Measurements from ENCODE around the gene TBX2.

DNA sequence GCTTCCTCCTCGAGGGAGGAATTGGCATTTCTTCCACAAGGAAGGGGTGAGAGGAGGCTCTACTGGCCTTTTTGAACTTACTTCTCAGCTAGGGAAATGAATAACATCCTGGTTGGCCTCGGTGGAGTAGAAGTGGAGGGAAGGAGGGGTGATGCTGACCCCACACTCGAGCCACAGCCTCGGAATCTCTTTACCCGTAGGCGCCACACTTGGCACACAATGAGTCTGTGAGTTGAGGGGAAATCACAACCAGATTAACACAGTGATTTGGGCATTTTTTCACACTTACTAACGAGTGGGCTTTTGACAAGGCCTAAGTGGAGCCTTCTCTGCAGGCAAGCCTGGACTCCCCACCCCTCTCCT, 47.3 kb upstream of the TBX2 start:
- no peak for TF ChIP-seq EGR1 (IDR thresholded peaks at IDR 0.05; ENCODE audit: borderline replicate concordance in 1 of 2, low read depth in 2 of 2, low read length in 2 of 2)
- no peak for TF ChIP-seq RELA (IDR thresholded peaks at IDR 0.05; ENCODE audit: borderline replicate concordance, partially characterized antibody)
- TF ChIP-seq TAF1 (IDR thresholded peaks at IDR 0.05; ENCODE audit: borderline replicate concordance, low read depth, low read length) = no peak
- TF ChIP-seq EZH2 (IDR thresholded peaks at IDR 0.05; ENCODE audit: borderline replicate concordance, control insufficient read depth, low read depth, low read length) = no peak
- TF ChIP-seq KDM1A (IDR thresholded peaks at IDR 0.05; ENCODE audit: borderline replicate concordance) = no peak
- TF ChIP-seq TARDBP (IDR thresholded peaks at IDR 0.05; ENCODE audit: borderline replicate concordance) = no peak
- TF ChIP-seq CREB1 (IDR thresholded peaks at IDR 0.05; ENCODE audit: low read depth) = no peak
- TF ChIP-seq, protein P1, sequence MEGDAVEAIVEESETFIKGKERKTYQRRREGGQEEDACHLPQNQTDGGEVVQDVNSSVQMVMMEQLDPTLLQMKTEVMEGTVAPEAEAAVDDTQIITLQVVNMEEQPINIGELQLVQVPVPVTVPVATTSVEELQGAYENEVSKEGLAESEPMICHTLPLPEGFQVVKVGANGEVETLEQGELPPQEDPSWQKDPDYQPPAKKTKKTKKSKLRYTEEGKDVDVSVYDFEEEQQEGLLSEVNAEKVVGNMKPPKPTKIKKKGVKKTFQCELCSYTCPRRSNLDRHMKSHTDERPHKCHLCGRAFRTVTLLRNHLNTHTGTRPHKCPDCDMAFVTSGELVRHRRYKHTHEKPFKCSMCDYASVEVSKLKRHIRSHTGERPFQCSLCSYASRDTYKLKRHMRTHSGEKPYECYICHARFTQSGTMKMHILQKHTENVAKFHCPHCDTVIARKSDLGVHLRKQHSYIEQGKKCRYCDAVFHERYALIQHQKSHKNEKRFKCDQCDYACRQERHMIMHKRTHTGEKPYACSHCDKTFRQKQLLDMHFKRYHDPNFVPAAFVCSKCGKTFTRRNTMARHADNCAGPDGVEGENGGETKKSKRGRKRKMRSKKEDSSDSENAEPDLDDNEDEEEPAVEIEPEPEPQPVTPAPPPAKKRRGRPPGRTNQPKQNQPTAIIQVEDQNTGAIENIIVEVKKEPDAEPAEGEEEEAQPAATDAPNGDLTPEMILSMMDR (IDR thresholded peaks at IDR 0.05 in 2 of 3, conservative IDR thresholded peaks at IDR 0.05 in 1 of 3; ENCODE audit: control insufficient read depth in 2 of 3, extremely low read depth in 1 of 3, insufficient read depth in 1 of 3, low read depth in 3 of 3, low read length in 3 of 3) = no peak
- TF ChIP-seq, protein P2, sequence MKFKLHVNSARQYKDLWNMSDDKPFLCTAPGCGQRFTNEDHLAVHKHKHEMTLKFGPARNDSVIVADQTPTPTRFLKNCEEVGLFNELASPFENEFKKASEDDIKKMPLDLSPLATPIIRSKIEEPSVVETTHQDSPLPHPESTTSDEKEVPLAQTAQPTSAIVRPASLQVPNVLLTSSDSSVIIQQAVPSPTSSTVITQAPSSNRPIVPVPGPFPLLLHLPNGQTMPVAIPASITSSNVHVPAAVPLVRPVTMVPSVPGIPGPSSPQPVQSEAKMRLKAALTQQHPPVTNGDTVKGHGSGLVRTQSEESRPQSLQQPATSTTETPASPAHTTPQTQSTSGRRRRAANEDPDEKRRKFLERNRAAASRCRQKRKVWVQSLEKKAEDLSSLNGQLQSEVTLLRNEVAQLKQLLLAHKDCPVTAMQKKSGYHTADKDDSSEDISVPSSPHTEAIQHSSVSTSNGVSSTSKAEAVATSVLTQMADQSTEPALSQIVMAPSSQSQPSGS (IDR thresholded peaks at IDR 0.05; ENCODE audit: low read length) = no peak
- TF ChIP-seq, protein P3, sequence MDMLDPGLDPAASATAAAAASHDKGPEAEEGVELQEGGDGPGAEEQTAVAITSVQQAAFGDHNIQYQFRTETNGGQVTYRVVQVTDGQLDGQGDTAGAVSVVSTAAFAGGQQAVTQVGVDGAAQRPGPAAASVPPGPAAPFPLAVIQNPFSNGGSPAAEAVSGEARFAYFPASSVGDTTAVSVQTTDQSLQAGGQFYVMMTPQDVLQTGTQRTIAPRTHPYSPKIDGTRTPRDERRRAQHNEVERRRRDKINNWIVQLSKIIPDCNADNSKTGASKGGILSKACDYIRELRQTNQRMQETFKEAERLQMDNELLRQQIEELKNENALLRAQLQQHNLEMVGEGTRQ (IDR thresholded peaks at IDR 0.05; ENCODE audit: borderline replicate concordance, low read depth, low read length) = no peak
- no peak for TF ChIP-seq JUNB (IDR thresholded peaks at IDR 0.05)
